IPS-NIHi7 (cell line): ENCODE measurements around the gene GPANK1.

Experiments used
- DNase-seq: peaks from one replicate; pipeline ENCODE4 v3.0.0; 2012; ENCODE audit warnings: mixed read lengths; ENCODE audit errors: extremely low spot score

The GPANK1 gene

DNA sequence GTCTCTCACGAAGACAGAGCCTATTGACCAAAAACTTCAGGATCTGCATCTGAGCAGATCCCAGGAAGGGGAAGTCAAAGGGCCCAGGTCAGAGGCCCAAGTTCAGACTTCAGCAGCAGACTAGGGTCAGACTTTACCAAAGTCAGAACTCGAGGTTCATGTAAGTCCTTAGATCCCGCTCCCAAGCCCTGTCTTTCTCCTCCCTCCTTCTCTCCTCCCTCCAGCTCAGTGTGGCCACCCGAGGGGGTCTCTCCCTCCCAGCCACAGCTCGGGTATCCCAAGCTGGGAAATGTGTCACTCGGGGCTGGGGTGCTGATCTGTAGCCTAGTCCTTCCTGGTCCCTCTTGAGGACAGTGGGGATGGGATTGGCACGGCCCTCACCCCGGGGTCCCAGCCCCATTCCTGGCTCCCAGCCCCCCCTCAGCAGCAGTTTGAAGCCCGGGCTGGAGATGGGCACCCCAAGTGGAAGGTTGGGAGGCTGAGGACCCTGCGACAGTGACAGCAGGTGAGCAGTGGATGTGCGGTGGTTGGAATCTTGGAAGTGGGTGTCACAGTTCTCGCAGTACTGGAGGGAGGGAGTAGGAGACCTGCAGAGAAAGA is 2.6 kb downstream of the GPANK1 start:
- no peak for DNase-seq

GRCh38 chr6:31661262-31662123 is 3.3 kb downstream of the GPANK1 start:
- DNase-seq, result no peak

DNA sequence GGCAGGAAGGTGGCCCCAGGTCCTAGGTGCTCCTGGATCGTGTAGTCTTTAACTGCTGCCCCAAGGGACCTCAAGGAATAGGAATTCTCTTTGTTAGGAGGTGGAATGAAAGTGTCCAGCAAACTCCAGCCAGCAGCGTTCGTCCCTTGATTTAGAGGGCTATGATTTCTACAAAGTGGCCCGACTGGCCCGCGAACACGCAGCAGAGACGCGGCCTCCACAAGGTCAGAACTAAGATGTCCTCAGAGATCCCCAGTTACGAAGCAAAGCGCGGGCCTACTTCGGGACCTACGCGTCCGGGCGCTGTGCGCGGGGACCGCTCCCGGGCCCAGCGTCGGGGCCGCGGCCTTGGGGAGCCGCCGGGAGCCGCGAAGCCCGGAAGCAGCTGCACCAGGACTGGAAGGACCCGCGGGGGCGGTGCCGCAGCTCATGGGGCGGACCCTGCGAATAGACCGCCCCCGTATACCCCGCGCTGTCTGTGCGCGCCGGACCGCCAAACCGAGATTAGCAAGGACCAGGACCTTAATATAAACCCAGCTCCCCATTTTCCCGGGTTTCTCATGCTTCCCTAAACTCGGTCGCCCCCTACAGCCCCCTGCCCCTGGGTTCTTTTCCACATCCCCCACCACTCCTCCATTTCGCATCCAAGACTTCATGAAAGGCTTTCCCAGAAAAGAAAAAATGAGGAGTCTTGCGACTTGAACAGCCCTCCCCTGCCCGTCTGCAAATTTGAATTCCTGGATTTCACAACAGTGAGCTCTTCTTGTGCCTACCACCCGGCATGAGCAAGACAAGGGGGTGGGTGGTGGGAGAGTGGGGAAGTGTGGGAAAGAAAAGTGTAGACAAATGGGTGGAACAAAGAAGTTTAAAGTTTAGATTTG is 4.2 kb downstream of the GPANK1 start, which contains the start of gene C6orf47:
C6orf47 (minus strand) TSS at position 398 of the 881 bp plus-strand sequence. CDS start 831 bp downstream, outside the sequence.
- DNase-seq, result peak; percentile 88

DNA sequence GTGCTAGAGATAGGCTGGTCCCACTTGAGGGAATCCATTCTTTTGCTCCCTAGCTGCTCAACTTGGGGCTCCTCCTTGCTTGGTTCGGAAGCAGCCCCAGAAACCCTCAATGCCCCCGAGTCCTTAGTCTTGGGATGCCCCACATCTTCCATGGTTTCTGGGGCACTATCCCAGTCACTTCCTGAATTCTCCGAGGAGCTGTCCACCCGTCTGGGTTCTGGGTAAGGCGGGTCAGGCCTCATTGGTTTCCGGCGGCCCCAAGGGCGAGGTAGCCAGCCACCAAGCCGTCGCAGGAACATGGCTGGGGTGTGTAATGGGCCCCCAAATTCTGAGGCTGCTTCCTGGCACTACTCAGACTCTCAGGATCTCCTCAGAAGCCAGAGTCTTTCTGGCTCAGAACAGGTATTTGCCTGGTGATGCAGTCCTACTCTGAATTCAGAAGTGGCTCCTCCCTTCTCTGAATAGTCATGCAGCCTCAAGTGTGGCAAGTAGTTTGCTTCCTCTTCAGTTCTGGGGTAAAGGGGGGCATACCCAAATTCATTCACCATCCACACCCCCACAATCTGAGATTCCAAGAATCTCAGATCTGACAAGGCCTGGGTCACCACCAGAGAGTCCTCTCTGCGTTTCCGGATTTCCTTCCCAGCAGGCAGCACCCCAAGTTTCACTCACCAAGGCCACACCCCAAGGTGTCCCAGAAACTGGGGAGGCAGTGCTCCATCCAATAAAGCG is 5.0 kb downstream of the GPANK1 start:
- peak; percentile 45 for DNase-seq

DNA sequence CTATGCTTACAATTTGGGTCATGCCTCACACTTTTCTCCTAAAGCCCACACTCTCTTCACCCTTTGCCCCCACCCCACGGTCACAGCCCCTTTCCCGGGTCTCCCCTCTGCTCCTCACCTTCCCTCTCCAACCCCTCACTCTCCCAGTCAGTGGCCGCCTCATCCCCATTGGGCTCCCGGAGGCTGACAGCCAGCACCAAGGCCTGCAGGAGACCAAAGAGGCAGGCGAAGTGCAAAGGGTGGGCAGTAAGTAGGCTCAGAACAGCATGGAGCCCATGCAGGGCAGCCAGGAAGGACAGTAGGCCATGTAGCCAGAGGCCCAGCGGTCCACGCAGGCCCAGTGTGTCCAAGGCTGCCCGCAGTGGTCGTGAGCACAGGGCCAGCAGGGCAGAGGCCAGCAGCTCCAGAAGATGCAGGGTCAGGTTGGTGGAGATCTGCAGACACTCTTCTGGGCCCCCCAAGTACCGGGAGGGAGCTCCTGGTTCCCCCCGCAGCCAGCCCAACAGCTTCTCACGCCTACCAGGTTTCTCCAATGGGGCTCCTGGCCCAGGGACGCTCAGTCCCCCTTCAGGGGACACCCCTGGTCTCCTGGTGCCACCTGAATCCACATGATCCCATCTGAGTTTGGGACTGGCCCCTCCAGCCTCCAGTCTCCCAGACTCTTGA is 5.7 kb downstream of the GPANK1 start:
- DNase-seq, result no peak

- DNase-seq, result no peak
These were observed 6.6 kb downstream of the GPANK1 start for GRCh38 chr6:31658158-31658688.

DNA sequence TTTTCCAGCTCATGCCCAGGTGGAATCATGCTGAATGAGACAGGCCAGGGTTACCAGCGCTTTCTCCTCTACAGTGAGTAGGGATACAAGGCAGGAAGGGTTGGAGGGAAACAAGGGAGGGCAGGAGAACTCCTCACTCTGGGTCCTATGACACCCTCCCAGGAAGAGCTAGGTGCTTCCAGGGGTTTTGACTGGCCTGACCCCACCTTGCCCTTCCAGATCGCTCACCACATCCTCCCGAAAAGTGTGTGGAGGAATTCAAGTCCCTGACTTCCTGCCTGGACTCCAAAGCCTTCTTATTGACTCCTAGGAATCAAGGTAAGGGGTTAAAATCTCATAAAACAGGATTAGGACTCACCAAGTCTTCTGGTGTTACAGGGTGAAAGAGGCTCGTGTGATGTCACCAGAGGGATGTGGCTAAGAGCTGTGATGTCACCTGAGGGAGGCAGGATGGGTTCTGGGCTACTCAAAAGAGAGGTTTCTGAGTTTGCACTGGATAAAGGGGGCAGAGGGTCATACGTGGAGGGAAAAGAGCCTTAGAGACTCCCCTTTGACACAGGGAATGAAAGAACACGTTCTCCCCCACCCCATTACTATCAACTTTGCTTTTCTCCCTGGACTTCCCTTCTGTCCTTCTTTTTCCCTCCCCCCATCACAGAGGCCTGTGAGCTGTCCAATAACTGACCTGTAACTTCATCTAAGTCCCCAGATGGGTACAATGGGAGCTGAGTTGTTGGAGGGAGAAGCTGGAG is 7.2 kb downstream of the GPANK1 start:
- no peak for DNase-seq

- DNase-seq, result no peak
These were observed 9.2 kb downstream of the GPANK1 start, which contains the start of gene APOM for GRCh38 chr6:31655349-31656237. APOM (plus strand) TSS chr6:31655894; CDS start chr6:31655967, 73 bp downstream.

- DNase-seq, result no peak
These were observed 10.0 kb downstream of the GPANK1 start for GRCh38 chr6:31654574-31655348.

DNA sequence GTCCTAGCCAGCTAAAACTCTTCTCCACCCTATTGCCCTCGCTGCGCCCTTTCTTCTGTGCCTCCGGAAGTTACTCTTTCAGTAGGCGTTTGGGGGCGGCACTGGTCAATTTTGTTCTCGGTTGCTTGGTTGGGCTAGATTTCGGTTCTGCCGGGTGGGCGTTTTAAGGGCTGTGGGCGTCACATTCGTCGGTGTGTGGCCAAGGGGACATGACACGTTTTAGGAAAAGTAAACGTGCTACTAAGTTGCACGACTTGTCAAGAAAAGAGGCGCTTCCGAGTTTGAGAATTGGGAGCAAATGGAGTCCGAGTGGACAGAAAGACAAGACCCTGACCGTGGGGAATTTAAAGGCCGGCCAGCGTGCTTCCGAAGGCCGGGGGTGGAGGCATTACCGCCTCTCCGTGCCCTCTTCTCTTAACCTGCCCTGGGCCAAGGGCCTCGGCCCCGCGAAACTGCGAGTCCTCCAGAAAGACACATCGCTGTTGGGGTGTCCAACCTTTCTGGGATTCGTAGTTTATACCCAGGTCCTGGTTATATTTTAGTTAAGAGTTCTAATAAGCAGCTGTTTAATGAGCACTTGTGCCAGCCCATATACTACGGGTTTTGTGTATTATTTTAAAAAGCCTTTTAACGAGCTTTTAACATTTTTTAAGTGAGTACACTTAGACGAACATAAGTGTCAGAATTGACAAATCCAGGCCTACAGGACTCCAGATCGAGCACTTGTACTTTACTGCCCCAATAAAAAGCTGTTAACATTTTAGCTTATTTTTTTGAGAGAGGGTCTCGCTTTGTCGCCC is 11.7 kb downstream of the GPANK1 start:
- peak; percentile 89 for DNase-seq

DNA sequence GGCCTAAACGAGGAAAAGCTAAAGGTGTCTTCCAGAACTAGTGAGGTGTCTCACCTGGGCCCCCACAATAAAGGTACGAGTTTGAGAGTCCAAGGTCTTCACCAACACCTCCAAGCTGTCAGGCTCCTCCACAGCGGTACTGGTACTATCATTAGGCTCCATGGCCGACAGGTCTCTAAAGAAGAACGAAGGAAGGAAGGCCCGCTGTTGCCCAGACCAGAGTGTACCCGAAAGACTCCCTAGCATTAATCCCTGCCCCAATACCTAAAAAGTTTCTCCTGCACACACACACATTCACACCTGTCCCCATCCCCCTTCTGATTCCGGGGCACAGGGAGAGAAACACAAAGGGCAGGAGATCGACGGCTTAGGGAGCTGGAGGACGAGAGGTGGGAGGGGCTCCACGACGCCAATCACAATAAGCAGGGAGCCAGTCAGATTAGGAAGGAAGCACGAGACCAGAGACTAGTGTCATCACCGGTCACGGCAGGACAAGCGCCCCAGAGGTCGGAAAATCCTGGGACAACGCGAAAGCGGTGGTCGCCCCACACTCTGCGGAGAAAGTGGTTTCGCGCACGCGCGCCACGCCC is 13.1 kb downstream of the GPANK1 start:
- peak; percentile 90 for DNase-seq

DNA sequence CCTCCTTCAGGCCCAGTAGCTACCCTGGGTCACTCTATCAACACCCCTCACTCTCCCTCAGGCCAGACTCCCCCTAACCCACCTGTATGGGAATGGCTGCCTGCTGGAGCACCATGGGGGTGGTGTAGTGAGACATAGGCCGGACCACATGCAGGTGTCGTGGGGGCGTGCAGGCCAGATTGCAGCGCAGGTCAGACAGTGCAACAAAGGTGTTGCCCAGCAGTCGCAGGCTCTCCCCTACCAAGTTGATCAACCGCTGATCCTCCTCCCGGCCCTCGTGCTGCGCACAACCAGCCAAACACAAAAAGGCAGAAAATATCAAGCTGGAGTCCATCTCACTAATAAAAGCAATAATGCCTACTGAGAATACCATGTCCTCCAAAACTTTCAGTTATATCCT is 19.5 kb downstream of the GPANK1 start:
- no peak for DNase-seq

DNA sequence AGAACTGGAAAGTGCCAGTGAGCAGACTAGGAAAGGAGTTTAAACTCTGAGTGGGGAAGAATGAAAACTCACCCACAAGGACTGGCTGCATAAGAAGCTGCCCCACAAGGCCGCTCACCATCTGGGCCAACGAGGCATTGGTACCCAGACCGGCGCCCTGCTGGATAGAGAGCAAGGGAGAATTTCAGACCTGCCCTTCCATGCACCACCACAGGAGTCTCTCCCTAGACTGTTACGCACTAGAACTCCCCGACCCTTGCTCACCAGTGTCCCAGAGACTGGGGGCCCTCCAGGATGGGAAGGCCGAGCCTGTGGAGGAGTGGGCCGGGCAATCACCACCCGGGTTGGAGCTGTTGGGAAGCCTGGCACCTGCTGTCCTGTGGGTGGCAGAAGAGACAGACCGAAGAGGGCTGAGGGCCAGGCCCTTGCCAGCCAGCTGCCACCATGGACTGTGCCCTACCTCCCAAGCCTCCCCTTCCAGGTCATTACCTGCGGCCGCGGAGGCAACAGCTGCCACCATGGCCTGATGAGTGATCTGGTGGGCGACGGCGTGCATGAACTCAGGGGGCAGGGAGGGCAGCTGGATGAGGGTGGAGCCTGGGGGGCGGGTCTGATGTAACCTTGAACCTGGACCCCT is 20.9 kb downstream of the GPANK1 start:
- DNase-seq, result no peak

DNA sequence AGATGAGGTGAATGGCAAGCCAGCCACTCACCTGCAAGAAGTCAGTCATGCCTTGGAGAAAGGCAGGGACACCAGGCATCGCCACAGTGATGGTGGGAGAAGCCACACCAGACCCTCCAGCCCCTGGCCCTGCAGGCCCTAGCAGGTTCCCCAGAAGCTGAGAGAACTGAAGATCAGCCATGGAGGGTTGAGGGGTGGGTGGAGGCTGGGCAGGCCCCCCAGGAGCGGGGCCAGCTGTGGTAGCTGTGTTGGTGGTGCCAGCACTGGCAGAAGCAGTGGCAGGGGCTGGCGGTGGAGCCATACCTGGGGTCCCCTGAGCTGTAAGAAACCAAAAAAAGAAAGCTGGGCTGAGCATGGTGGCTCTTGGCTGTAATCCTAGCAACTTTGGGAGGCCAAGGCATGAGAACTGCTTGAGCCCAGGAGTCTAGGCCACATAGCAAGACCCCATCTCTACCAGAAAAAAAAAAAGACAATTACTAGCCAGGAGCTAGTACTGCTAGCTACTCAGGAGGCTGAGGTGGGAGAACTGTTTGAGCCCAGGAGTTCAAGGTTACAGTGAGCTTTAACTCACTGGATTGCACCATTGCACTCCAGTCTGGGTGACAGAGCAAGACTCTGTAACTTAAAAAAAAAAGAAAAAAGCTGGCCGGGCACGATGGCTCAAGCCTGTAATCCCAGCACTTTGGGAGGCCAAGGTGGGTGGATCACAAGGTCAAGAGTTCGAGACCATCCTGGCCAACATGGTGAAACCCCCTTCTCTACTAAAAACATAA is 21.8 kb downstream of the GPANK1 start:
- no peak for DNase-seq

DNA sequence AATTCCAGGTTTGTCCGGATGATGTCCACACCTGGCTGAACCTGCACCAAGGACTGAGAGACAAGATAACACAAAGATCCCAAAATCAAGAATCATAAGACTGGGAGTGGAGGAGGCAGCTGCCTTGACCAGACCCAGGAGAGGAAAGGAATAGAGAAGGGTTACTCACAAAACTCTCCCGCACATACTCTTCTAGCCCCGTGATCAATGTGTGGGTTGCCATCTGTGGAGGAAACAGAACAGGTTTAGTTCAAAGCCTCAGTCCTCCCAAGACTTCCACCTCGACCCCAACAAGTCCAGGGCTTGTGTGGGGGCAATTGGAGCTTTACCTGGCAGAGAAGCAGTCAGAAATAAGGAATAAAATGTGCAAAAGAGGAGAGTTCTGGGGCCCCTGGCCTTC is 23.4 kb downstream of the GPANK1 start:
- DNase-seq, result no peak

GRCh38 chr6:31640612-31641011 is 24.2 kb downstream of the GPANK1 start:
- no peak for DNase-seq
